CD4-positive, alpha-beta memory T cell (primary cell): ENCODE results near the gene LONP2. TPM values are rescaled to one million over a fixed set of nuclear protein-coding genes. Genes with fewer than 3 reads are reported as not detected.

Source experiments
- CTCF ChIA-PET: fragments of 350-600 bp; sonication (Branson Sonifier 250); formaldehyde crosslinking; loops from one replicate; lab custom pipeline; 2021; ENCODE audit warnings: inconsistent platforms; ENCODE audit not compliant: partially characterized antibody; lab: Charles Lee
- POLR2A ChIA-PET: fragments of 350-600 bp; sonication (Branson Sonifier 250); formaldehyde crosslinking; loops from one replicate; lab custom pipeline; 2021; ENCODE audit not compliant: partially characterized antibody; lab: Charles Lee
- DNase-seq, 5 donors: peaks; one replicate each; pipeline versions ENCODE4 v3.0.0 to v3.0.0-alpha.2; 2020 to 2022; ENCODE audit warnings: mixed read lengths in 1 of 5
- H3K27ac ChIP-seq: one replicate; pipeline ENCODE4 v1.7.0; 2013; ENCODE audit warnings: low read depth, low read length
- H3K27me3 ChIP-seq: 2 replicates; pipeline ENCODE4 v1.7.0; 2013; ENCODE audit warnings: mild to moderate bottlenecking, low read length, moderate library complexity; ENCODE audit not compliant: insufficient read depth
- H3K36me3 ChIP-seq: 2 replicates; pipeline ENCODE4 v1.7.0; 2013; ENCODE audit warnings: mild to moderate bottlenecking, low read length, moderate library complexity; ENCODE audit not compliant: insufficient read depth
- H3K4me1 ChIP-seq: 2 replicates; pipeline ENCODE4 v1.7.0; 2013; ENCODE audit warnings: mild to moderate bottlenecking, low read length, moderate library complexity; ENCODE audit not compliant: insufficient read depth
- H3K4me3 ChIP-seq, 2 donors: one replicate each; pipeline ENCODE4 v1.7.0; 2013; ENCODE audit warnings: low read length in 2 of 2, mild to moderate bottlenecking in 1 of 2
- H3K9me3 ChIP-seq, 2 donors: one replicate each; pipeline ENCODE4 v1.7.0; 2013; ENCODE audit warnings: low read length in 2 of 2, control low read depth in 1 of 2; ENCODE audit not compliant: control insufficient read depth in 1 of 2
- H3K27ac Mint-ChIP-seq, 7 donors: one replicate each; pipeline ENCODE4 v1.8.0; 2020 to 2021; ENCODE audit warnings: mixed read lengths in 7 of 7, mild to moderate bottlenecking in 6 of 7, inconsistent platforms in 3 of 7, moderate library complexity in 3 of 7
- H3K27me3 Mint-ChIP-seq, 2 donors: one replicate each; pipeline ENCODE4 v1.8.0; 2020 to 2021; ENCODE audit warnings: mixed read lengths in 2 of 2
- H3K36me3 Mint-ChIP-seq, 2 donors: one replicate each; pipeline ENCODE4 v1.8.0; 2020 to 2021; ENCODE audit warnings: mixed read lengths in 2 of 2, inconsistent platforms in 1 of 2, mild to moderate bottlenecking in 1 of 2
- H3K4me1 Mint-ChIP-seq, 4 donors: one replicate each; pipeline ENCODE4 v1.8.0; 2020 to 2021; ENCODE audit warnings: mixed read lengths in 4 of 4, mild to moderate bottlenecking in 1 of 4
- H3K4me3 Mint-ChIP-seq, 8 donors: one replicate each; pipeline ENCODE4 v1.8.0; 2020 to 2021; ENCODE audit warnings: mixed read lengths in 8 of 8, mild to moderate bottlenecking in 7 of 8, moderate library complexity in 6 of 8, inconsistent platforms in 3 of 8
- H3K9me3 Mint-ChIP-seq, 8 donors: one replicate each; pipeline ENCODE4 v1.8.0; 2020 to 2021; ENCODE audit warnings: mixed read lengths in 8 of 8, mild to moderate bottlenecking in 5 of 8, inconsistent platforms in 3 of 8, moderate library complexity in 1 of 8
- intact Hi-C: fragments of 100-400 bp; cut with micrococcal nuclease; formaldehyde crosslinking; loops from one replicate; pipeline ENCODE4 v1.15.1; 2023
- polyA plus RNA-seq, 2 donors: library from polyadenylated mRNA; unstranded; fragments of 300-500 nt; fragmentation: Illumina TruSeq; gene quantifications; one replicate each; pipeline ENCODE4 v1.2.3, GENCODE V29; 2021
- total RNA-seq, 2 experiments: library from RNA; stranded (reverse); gene quantifications; one replicate each; pipeline ENCODE4 v1.2.3, GENCODE V29; 2021

Gene LONP2
- total and polyA plus RNA-seq, 4 experiments from 2014 or later, result 33.4 to 101 (median 69.9) TPM

- CTCF ChIA-PET, result interaction anchor here (1.1 to 1.7 kb wide), 4 partner anchors 10 to 309 kb away, joined by 4 to 6 read pairs (median 5); no protein-coding TSS in a partner anchor
- peaks cover 16 to 27% of the 10 kb centered on the region in 2 donors for H3K36me3 Mint-ChIP-seq
- no peaks in the 10 kb centered on the region for H3K9me3 Mint-ChIP-seq
- no peaks in the 10 kb centered on the region for H3K27me3 ChIP-seq
- intact Hi-C loops, result no loop called here
- H3K27ac ChIP-seq, result no peak overlapping the region
- H3K4me1 ChIP-seq, result peaks cover 32% of the 10 kb centered on the region
- no peaks in the 10 kb centered on the region for H3K36me3 ChIP-seq
- H3K9me3 ChIP-seq, result no peaks in the 10 kb centered on the region
- POLR2A ChIA-PET, result interaction anchor here (0.6 kb wide), 1 partner anchor 9 kb away, joined by 3 read pairs; no protein-coding TSS in a partner anchor
- H3K4me3 Mint-ChIP-seq, result no peak overlapping the region
- H3K4me1 Mint-ChIP-seq, result peaks cover 17 to 39% (median 29%) of the 10 kb centered on the region in 4 donors
- no peak overlapping the region for H3K4me3 ChIP-seq
- no peaks in the 10 kb centered on the region for H3K27me3 Mint-ChIP-seq
- no peak overlapping the region for H3K27ac Mint-ChIP-seq
- DNase-seq, result no peak
Observed at GRCh38 chr16:48321317-48322036, 77.4 kb downstream of the LONP2 start.

- intact Hi-C loops, result no loop called here
- Mint-ChIP-seq H3K9me3 (no peaks in the 10 kb centered on the region), H3K27me3 (no peaks in the 10 kb centered on the region), H3K4me3 (no peak overlapping the region), H3K36me3 (peaks cover 14 to 29% of the 10 kb centered on the region in 2 donors), H3K27ac (no peak overlapping the region), H3K4me1 (peaks cover 4 to 17% (median 10%) of the 10 kb centered on the region in 4 donors)
- ChIA-PET CTCF (no interaction called here), POLR2A (no interaction called here)
- Histone ChIP-seq H3K4me3 (no peak overlapping the region), H3K36me3 (no peaks in the 10 kb centered on the region), H3K27me3 (no peaks in the 10 kb centered on the region), H3K9me3 (no peaks in the 10 kb centered on the region), H3K4me1 (peaks cover 7% of the 10 kb centered on the region), H3K27ac (no peak overlapping the region)
- no peak for DNase-seq
Observed at GRCh38 chr16:48323783-48324775, 80.0 kb downstream of the LONP2 start.

- intact Hi-C loops, result no loop called here
- no peaks in the 10 kb centered on the region for H3K9me3 Mint-ChIP-seq
- ChIA-PET POLR2A (no interaction called here), CTCF (interaction anchor here (1.2 to 1.8 kb wide), 3 partner anchors 13 to 297 kb away, joined by 4 to 5 read pairs (median 5); no protein-coding TSS in a partner anchor)
- peak overlapping the region in 3 of 7 donors; percentile 16 to 76 (median 53) for H3K27ac Mint-ChIP-seq
- no peaks in the 10 kb centered on the region for H3K27me3 Mint-ChIP-seq
- peaks cover 23 to 42% of the 10 kb centered on the region in 2 donors for H3K36me3 Mint-ChIP-seq
- no peak overlapping the region for H3K4me3 ChIP-seq
- DNase-seq, result no peak
- H3K27me3 ChIP-seq, result no peaks in the 10 kb centered on the region
- peaks cover 4 to 15% (median 11%) of the 10 kb centered on the region in 4 donors for H3K4me1 Mint-ChIP-seq
- no peak overlapping the region for H3K4me3 Mint-ChIP-seq
- no peaks in the 10 kb centered on the region for H3K4me1 ChIP-seq
- no peak overlapping the region for H3K27ac ChIP-seq
- H3K9me3 ChIP-seq, result no peaks in the 10 kb centered on the region
- H3K36me3 ChIP-seq, result no peaks in the 10 kb centered on the region
Observed at GRCh38 chr16:48326915-48327314, 82.8 kb downstream of the LONP2 start.

GRCh38 chr16:48329138-48329537, 85.0 kb downstream of the LONP2 start:
- Histone ChIP-seq H3K27ac (no peak overlapping the region), H3K9me3 (no peaks in the 10 kb centered on the region), H3K4me3 (no peak overlapping the region), H3K27me3 (no peaks in the 10 kb centered on the region), H3K4me1 (no peaks in the 10 kb centered on the region), H3K36me3 (peaks cover 5% of the 10 kb centered on the region)
- CTCF ChIA-PET, result interaction anchor here (1.4 kb wide), 1 partner anchor 294 kb away, joined by 3 read pairs; no protein-coding TSS in a partner anchor
- Mint-ChIP-seq H3K36me3 (peaks cover 24 to 47% of the 10 kb centered on the region in 2 donors), H3K9me3 (no peaks in the 10 kb centered on the region), H3K27me3 (no peaks in the 10 kb centered on the region), H3K27ac (peak overlapping the region in 1 of 7 donors; percentile 52), H3K4me1 (peaks cover 4 to 14% (median 9%) of the 10 kb centered on the region in 4 donors), H3K4me3 (no peak overlapping the region)
- intact Hi-C loops, result no loop called here
- DNase-seq, result no peak
- POLR2A ChIA-PET, result no interaction called here

GRCh38 chr16:48330189-48330840, 86.2 kb downstream of the LONP2 start:
- H3K9me3 ChIP-seq, result no peaks in the 10 kb centered on the region
- no peaks in the 10 kb centered on the region for H3K27me3 ChIP-seq
- intact Hi-C loops, result no loop called here
- Mint-ChIP-seq H3K36me3 (peaks cover 30 to 51% of the 10 kb centered on the region in 2 donors), H3K9me3 (no peaks in the 10 kb centered on the region), H3K4me3 (no peak overlapping the region), H3K27me3 (no peaks in the 10 kb centered on the region), H3K27ac (peak overlapping the region in 5 of 7 donors; percentile 16 to 85 (median 62)), H3K4me1 (peaks cover 4 to 14% (median 7%) of the 10 kb centered on the region in 4 donors)
- POLR2A ChIA-PET, result interaction anchor here (0.6 to 1.1 kb wide), 2 partner anchors 8 to 12 kb away, joined by 3 to 4 read pairs; no protein-coding TSS in a partner anchor
- peaks cover 17% of the 10 kb centered on the region for H3K36me3 ChIP-seq
- CTCF ChIA-PET, result interaction anchor here (0.9 to 1.4 kb wide), 3 partner anchors 8 to 1422 kb away, joined by 3 to 5 read pairs (median 4); no protein-coding TSS in a partner anchor
- H3K4me3 ChIP-seq, result no peak overlapping the region
- no peak for DNase-seq
- no peaks in the 10 kb centered on the region for H3K4me1 ChIP-seq
- H3K27ac ChIP-seq, result no peak overlapping the region

- CTCF ChIA-PET, result interaction anchor here (0.7 to 1.4 kb wide), 5 partner anchors 9 to 1422 kb away, joined by 3 to 5 read pairs (median 4); no protein-coding TSS in a partner anchor
- H3K4me3 Mint-ChIP-seq, result no peak overlapping the region
- H3K27ac Mint-ChIP-seq, result peak overlapping the region in 2 of 7 donors; percentile 31 to 52
- no peak for DNase-seq
- Histone ChIP-seq H3K4me1 (no peaks in the 10 kb centered on the region), H3K36me3 (peaks cover 22% of the 10 kb centered on the region), H3K9me3 (no peaks in the 10 kb centered on the region), H3K27me3 (no peaks in the 10 kb centered on the region), H3K4me3 (no peak overlapping the region), H3K27ac (no peak overlapping the region)
- peaks cover 33 to 55% of the 10 kb centered on the region in 2 donors for H3K36me3 Mint-ChIP-seq
- H3K27me3 Mint-ChIP-seq, result no peaks in the 10 kb centered on the region
- POLR2A ChIA-PET, result interaction anchor here (0.6 to 1.1 kb wide), 2 partner anchors 9 to 12 kb away, joined by 3 to 4 read pairs; no protein-coding TSS in a partner anchor
- no peaks in the 10 kb centered on the region for H3K9me3 Mint-ChIP-seq
- peaks cover 4 to 14% (median 7%) of the 10 kb centered on the region in 4 donors for H3K4me1 Mint-ChIP-seq
- intact Hi-C loops, result no loop called here
Observed at GRCh38 chr16:48330841-48331192, 86.7 kb downstream of the LONP2 start.
